HepG2 (cell line): ENCODE measurements around the gene ARMH3.

ENCODE experiments used
- CREB3 ChIP-seq: sonication (generic); formaldehyde crosslinking; IDR thresholded peaks from 2 replicates; pipeline ENCODE4 v1.5.0; 2020; ENCODE audit warnings: missing genetic modification reagents
- CTCF ChIP-seq: sonication (generic); formaldehyde crosslinking; IDR thresholded peaks from 2 replicates; pipeline ENCODE4 v1.5.0; 2020; ENCODE audit warnings: mild to moderate bottlenecking, missing genetic modification reagents, moderate library complexity
- FOXM1 ChIP-seq: sonication (generic); formaldehyde crosslinking; IDR thresholded peaks from 2 replicates; pipeline ENCODE4 v1.5.0; 2020; ENCODE audit warnings: missing genetic modification reagents
- GRHL1 ChIP-seq: sonication (generic); formaldehyde crosslinking; conservative IDR thresholded peaks from 2 replicates; pipeline ENCODE4 v1.8.0; 2022; ENCODE audit warnings: missing genetic modification reagents
- IKZF1 ChIP-seq: fragments of 450-650 bp; IDR thresholded peaks from 2 replicates; pipeline ENCODE4 v1.7.1; 2016
- KLF13 ChIP-seq: sonication (generic); formaldehyde crosslinking; IDR thresholded peaks from 2 replicates; pipeline ENCODE4 v1.4.0; 2020; ENCODE audit warnings: mild to moderate bottlenecking, missing genetic modification reagents
- MZF1 ChIP-seq: sonication (generic); formaldehyde crosslinking; IDR thresholded peaks from 2 replicates; pipeline ENCODE4 v1.8.1; 2023; ENCODE audit warnings: mild to moderate bottlenecking, missing genetic modification reagents, borderline replicate concordance
- PLSCR1 ChIP-seq: sonication (generic); formaldehyde crosslinking; IDR thresholded peaks from 2 replicates; pipeline ENCODE4 v1.5.0; 2020; ENCODE audit warnings: missing genetic modification reagents, mild to moderate bottlenecking, borderline replicate concordance
- SMC3 ChIP-seq: IDR thresholded peaks from 2 replicates; pipeline ENCODE4 v1.6.1; 2011; ENCODE audit warnings: low read length, improper control_type of control experiment
- ZBTB4 ChIP-seq: sonication (generic); formaldehyde crosslinking; IDR thresholded peaks from 2 replicates; pipeline ENCODE4 v1.4.0; 2020; ENCODE audit warnings: missing genetic modification reagents, mild to moderate bottlenecking, borderline replicate concordance
- ZNF224 ChIP-seq: sonication (generic); formaldehyde crosslinking; IDR thresholded peaks from 2 replicates; pipeline ENCODE4 v1.5.0; 2020; ENCODE audit warnings: mild to moderate bottlenecking, missing genetic modification reagents
- ZNF256 ChIP-seq: sonication (generic); formaldehyde crosslinking; conservative IDR thresholded peaks from 2 replicates; pipeline ENCODE4 v1.4.0; 2020; ENCODE audit warnings: missing genetic modification reagents

DNA sequence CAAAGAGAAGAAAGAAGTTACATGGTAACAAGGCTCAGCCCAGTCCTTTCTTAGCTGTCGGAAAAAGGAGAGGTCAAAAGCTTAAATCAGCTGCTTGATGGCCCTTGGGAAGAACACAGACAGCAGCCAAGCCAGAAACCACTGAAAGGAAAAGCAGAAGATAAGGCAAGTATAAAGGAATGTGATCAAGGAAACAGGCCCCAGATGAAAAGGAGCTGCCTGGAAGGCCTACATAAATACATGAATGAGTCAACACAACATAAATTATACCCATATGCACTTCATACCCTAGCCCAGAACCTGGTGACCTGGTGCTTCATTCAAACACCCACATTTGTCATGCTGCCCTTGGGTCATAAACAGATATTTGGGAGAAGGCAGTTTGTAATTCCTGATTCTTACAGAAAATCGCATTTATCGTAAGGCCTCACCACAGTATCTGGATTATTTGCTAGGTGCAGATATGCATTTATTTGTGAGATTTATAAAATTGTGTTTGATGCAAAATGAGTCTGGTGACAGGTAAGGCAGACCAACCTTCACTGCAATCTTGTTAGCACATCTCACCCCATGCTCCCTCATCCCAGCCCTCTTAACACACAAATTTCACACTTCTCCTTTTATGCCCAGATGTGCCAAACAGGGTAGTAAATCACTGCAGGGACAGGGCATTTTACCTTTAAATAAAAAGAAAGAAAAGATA lies 117.5 kb downstream of the ARMH3 start:
- no peak for TF ChIP-seq GRHL1 (CRISPR knock-in tag)
- no peak for TF ChIP-seq ZNF224 (CRISPR knock-in tag)
- no peak for TF ChIP-seq ZBTB4 (CRISPR knock-in tag)
- no peak for TF ChIP-seq PLSCR1 (CRISPR knock-in tag)
- no peak for TF ChIP-seq IKZF1
- no peak for TF ChIP-seq CREB3 (CRISPR knock-in tag)
- TF ChIP-seq CTCF, result no peak
- no peak for TF ChIP-seq KLF13 (CRISPR knock-in tag)
- TF ChIP-seq SMC3, result no peak
- no peak for TF ChIP-seq ZNF256 (CRISPR knock-in tag)
- TF ChIP-seq FOXM1 (CRISPR knock-in tag), result no peak
- no peak for TF ChIP-seq MZF1 (CRISPR knock-in tag)
